ENCODE results near the gene TMPRSS11B.
"Not testable (repeated sequence)": the region's sequence is repeated elsewhere in the genome, so short reads cannot be mapped to it uniquely, and the experiment has no call there.

The TMPRSS11B gene, protein sequence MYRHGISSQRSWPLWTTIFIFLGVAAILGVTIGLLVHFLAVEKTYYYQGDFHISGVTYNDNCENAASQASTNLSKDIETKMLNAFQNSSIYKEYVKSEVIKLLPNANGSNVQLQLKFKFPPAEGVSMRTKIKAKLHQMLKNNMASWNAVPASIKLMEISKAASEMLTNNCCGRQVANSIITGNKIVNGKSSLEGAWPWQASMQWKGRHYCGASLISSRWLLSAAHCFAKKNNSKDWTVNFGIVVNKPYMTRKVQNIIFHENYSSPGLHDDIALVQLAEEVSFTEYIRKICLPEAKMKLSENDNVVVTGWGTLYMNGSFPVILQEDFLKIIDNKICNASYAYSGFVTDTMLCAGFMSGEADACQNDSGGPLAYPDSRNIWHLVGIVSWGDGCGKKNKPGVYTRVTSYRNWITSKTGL

GRCh38 chr4:68245594-68245993, at the start of gene TMPRSS11B:
Gene TMPRSS11B, minus strand, starts transcription at chr4:68245694. Its CDS starts 136 bp downstream, at chr4:68245558.
- in situ Hi-C loops (cut with HindIII; ENCODE audit: low sequenced_read_pairs): no loop called here

DNA sequence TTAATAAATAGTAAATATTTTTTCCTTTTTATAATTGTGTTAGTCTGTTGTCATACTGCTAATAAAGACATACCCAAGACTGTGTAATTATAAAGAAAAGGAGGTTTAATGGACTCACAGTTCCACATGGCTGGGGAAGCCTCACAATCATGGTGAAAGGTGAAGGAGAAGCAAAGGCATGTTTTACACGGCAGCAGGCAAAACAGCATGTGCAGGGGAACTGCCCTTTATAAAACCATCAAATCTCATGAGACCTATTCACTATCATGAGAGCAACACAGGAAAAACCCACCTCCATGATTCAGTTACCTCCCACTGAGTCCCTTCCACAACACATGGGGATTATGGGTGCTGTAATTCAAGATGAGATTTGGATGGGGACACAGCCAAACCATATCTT, 45.8 kb upstream of the TMPRSS11B start:
- in situ Hi-C loops (cut with HindIII; ENCODE audit: low sequenced_read_pairs): no loop called here

DNA sequence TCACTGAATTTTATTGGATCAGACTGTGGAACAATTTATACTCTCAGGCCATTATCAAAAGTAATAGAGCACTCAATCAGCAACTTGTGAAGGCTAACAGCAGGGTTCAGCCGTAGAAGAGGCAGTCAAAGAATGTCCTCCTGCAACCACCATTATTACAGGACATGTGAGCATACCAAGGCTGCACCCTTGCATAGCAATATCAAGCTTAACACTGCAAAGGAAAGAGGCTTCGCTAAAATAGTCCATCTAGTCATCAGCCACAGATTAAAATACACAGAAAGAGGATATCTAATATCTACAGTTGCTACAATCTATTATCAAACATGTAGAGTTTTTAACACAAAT, 42.9 kb upstream of the TMPRSS11B start:
- in situ Hi-C loops (cut with HindIII; ENCODE audit: low sequenced_read_pairs): no loop called here

DNA sequence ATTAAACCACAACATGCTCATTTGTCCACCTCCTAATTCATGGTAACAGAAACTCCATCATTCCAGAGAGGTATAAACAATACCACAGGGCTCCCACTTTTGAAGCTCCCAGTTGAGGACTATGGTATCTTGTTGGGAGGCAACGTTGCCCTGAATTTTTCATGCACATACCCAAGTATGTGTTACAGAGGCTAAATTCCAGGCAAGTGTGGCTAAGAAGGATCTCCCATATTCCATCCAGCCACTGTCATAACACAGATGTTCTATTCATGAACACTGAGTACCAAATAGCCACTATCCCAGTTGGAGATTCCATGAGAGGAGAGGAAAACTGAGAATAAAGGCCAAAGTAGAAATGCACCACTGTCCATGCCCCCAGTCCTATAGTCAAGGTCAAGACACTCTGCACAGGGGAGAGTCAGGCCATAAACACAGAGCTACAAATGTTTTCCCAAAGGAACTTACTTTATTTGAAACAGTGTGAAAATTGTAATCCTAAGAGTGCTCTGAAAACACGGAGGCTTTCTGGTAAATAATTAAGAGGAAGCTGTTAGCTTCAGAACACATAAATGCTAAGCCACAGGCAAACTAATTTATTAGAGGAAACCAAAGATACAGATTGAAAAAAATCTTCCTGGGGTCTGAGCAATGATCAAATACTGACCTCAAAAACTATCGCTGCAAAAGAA, 42.4 kb upstream of the TMPRSS11B start:
- in situ Hi-C loops (cut with HindIII; ENCODE audit: low sequenced_read_pairs): no loop called here

GRCh38 chr4:68283714-68284113, 38.2 kb upstream of the TMPRSS11B start:
- in situ Hi-C loops (cut with HindIII; ENCODE audit: low sequenced_read_pairs): no loop called here

DNA sequence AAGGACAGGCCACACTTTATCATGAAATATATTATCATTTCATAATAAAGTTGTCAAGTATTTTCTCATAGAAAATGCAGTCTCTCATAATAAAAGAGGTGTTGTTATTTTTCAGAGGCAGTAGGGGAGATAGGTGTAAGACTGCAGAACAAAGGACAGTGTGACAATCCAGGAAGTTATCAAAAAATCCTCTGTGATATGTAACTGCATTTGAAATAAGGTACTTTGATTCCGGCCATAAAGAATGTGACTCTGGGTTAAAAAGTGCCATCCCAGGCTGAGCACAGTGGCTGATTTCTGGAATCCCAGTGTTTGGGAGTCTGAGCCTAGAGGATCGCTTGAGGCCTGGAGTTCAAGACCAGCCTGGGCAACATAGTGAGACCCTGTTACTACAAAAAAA, 37.6 kb upstream of the TMPRSS11B start:
- in situ Hi-C loops (cut with HindIII; ENCODE audit: low sequenced_read_pairs): no loop called here

GRCh38 chr4:68281796-68282740, 36.6 kb upstream of the TMPRSS11B start:
- in situ Hi-C loops (cut with HindIII; ENCODE audit: low sequenced_read_pairs): not testable (repeated sequence)

- in situ Hi-C loops (cut with HindIII; ENCODE audit: low sequenced_read_pairs): no loop called here
These were observed 32.5 kb upstream of the TMPRSS11B start for GRCh38 chr4:68278029-68278428.

GRCh38 chr4:68277627-68278026, 32.1 kb upstream of the TMPRSS11B start:
- in situ Hi-C loops (cut with HindIII; ENCODE audit: low sequenced_read_pairs): no loop called here

- in situ Hi-C loops (cut with HindIII; ENCODE audit: low sequenced_read_pairs): no loop called here
These were observed 27.4 kb upstream of the TMPRSS11B start for GRCh38 chr4:68272860-68273259.

DNA sequence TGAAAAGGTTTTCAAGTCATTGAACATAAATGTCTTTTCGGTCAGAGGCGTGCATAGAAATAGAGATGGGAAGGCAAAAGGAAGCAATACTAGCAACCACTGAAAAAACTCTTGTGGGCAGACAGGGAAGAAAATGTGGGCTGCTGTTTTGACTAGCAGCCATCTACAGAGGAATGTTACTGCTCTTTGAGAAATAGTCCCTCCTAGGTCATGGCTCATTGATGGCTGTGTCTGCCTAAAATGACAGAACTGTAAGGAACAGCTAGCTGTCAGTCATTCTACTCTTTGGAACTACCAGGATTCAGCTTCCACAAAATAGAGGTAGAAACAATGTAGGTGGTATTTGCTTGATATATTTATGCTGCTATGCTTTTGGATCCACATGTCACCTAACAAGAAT, 26.9 kb upstream of the TMPRSS11B start:
- in situ Hi-C loops (cut with HindIII; ENCODE audit: low sequenced_read_pairs): no loop called here

- in situ Hi-C loops (cut with HindIII; ENCODE audit: low sequenced_read_pairs): no loop called here
These were observed 26.4 kb upstream of the TMPRSS11B start for GRCh38 chr4:68271851-68272357.

DNA sequence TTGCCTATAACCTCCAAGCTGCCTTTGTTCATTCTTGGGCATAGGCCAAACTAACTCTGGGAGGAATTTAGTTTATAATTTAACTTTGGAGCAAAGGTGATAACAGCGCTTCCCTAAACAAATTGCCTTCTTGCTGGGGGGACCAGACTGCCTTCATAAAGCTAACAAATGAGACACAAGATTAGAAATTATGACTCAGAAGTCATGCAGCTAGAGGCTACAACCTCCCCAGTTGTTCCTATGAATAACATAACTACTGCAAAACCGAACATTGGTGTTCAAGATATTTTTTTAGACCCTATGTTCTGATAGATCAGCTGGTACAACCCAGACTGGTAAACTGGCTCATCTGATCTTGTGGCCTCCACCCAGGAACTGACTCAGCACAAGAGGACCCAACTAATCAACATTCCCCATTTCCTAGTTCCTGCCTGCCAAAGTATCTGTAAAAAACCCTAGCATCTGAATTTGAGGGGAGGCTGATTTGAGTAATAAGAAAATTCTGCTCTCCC, 22.0 kb upstream of the TMPRSS11B start:
- in situ Hi-C loops (cut with HindIII; ENCODE audit: low sequenced_read_pairs): no loop called here

GRCh38 chr4:68264875-68265565, 19.5 kb upstream of the TMPRSS11B start:
- in situ Hi-C loops (cut with HindIII; ENCODE audit: low sequenced_read_pairs): no loop called here

DNA sequence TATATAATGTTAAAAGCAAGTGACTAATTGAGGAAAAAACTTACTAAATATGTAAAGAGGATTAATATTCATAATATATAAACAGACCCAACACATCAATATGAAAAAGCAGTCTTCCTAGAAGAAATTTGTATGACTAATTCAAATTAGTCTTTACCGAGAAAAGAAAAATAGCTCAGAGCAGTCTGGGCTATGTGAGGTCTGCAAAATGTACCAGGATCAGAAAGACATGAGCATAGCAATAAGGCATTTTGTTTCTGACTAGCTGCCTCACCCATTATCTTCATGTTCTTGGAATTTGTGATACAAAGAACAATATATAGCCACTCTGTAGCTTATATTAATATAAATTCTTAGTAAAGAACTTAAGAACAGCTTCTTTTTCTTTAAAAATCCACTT, 13.7 kb upstream of the TMPRSS11B start:
- in situ Hi-C loops (cut with HindIII; ENCODE audit: low sequenced_read_pairs): no loop called here

GRCh38 chr4:68257719-68258118, 12.2 kb upstream of the TMPRSS11B start:
- in situ Hi-C loops (cut with HindIII; ENCODE audit: low sequenced_read_pairs): no loop called here

GRCh38 chr4:68256284-68256683, 10.8 kb upstream of the TMPRSS11B start:
- in situ Hi-C loops (cut with HindIII; ENCODE audit: low sequenced_read_pairs): no loop called here

DNA sequence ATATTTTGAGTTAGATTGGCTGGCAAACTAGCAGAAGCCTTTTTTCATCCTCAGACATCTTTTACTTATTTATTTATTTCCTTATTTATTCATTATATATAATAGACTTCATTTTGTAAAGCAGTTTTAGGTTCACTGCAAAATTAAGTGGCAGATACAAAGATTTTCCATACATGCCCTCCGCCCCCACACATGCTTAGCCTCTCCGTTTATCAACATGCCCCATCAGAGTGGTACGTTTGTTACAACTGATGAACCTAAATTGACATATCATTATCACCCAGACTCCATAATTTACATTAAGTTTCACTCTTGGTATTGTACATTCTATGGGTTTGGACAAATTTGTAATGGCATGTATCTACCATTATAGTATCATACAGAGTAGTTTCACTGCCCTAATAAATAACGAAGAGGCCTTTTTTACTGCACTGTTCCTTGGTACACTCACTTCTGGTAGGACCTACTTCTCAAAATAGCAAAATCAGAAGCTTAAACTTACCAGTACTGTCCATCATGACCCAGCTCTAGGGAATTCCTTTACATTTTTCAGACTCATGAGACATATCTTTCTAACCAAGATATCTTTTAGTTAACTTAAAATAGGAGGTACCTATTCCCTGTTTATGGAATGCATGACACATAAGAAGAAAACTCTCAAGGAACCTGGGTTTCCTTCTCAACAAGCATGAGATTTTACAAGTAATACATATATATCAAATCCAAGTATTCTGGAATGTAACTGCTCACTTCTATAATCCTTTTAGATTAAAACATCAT, 4.8 kb upstream of the TMPRSS11B start:
- in situ Hi-C loops (cut with HindIII; ENCODE audit: low sequenced_read_pairs): no loop called here

GRCh38 chr4:68249434-68249833, 3.9 kb upstream of the TMPRSS11B start:
- in situ Hi-C loops (cut with HindIII; ENCODE audit: low sequenced_read_pairs): no loop called here

DNA sequence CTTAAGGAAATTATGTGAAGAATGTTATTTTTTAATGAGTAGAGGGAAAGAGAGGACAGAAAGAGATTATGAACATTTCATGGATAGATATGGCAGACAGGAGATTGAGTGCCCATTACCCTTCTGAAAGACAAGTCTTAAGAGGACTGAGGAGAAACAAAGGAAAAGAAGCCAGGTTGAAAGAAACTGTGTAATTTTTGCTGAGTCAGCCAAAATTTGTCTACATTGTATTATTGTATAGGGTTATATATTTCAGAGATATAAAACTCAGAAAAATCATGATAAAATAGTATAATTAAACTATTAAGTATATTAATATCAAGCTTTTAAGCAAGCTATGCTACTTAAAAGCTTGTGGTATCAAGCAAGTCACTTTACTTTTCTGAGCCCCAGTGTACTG, 4.9 kb downstream of the TMPRSS11B start:
- in situ Hi-C loops (cut with HindIII; ENCODE audit: low sequenced_read_pairs): no loop called here

Measured in DLD1 (cell line).